Measurements from ENCODE around the gene SLC40A1.

DNA sequence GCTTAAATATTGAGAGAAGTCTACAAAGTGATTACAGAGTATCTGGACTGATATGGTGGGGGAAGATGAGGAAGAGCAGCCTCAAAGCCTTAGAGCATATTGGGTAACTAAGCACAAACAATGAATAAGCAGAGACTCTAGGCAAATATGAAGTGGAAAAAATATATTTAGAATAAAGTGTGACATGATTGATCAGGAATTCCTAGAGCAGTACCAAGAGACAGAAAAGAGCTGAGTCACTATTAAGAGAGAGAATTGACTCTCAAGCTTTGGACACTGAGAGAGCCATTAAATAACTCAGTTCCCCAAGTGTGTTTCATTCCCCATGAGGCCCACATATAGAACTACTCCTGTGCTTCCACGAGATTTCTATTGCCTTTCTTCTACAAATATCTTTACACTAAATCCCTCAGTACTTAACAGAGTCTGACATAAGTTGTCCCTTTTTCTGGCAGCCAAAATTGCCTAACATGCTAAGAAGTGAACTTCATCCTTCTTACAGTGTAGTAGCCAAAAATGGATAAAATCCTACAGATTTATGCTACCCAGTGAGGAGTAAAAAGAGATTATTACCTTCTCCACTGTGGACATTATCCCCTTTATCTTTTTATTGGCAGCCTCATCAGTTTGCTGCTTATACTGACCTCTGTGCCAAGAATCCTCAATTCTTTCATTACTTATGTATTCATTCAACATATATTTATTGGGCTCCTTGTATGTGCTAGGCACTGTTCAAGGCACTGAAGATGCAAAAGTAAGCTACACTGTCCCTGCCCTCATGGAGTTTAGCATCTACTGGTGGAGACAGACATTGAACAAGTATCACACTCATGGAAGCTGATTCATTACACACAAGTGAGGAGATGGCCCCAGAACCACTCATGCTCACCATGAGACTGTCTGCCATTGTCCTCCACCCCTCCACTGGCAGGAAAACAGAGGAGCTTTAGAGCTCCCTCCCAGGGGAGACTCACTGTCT lies 45.4 kb downstream of the SLC40A1 start:
- TF ChIP-seq POLR2AphosphoS5 (IDR thresholded peaks at IDR 0.05), result no peak
- TF ChIP-seq, protein P1, sequence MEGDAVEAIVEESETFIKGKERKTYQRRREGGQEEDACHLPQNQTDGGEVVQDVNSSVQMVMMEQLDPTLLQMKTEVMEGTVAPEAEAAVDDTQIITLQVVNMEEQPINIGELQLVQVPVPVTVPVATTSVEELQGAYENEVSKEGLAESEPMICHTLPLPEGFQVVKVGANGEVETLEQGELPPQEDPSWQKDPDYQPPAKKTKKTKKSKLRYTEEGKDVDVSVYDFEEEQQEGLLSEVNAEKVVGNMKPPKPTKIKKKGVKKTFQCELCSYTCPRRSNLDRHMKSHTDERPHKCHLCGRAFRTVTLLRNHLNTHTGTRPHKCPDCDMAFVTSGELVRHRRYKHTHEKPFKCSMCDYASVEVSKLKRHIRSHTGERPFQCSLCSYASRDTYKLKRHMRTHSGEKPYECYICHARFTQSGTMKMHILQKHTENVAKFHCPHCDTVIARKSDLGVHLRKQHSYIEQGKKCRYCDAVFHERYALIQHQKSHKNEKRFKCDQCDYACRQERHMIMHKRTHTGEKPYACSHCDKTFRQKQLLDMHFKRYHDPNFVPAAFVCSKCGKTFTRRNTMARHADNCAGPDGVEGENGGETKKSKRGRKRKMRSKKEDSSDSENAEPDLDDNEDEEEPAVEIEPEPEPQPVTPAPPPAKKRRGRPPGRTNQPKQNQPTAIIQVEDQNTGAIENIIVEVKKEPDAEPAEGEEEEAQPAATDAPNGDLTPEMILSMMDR (IDR thresholded peaks at IDR 0.05), result no peak
- no peak for TF ChIP-seq POLR2A (IDR thresholded peaks at IDR 0.05)
- no peak for TF ChIP-seq EP300 (IDR thresholded peaks at IDR 0.05)

Measured in sigmoid colon (tissue), 4 donors.